CD4-positive, alpha-beta T cell (primary cell): ENCODE measurements around the gene SCAPER. TPM values are rescaled to one million over a fixed set of nuclear protein-coding genes. Genes with fewer than 3 reads are reported as not detected.

Experiments
- ATAC-seq: fragments of 200-7000 bp; cut with Tn5 transposase; one replicate; pipeline ENCODE4 v1.10.0; 2022; ENCODE audit warnings: mild to moderate bottlenecking; ENCODE audit not compliant: poor library complexity
- CTCF ChIA-PET: fragments of 350-600 bp; sonication (Branson Sonifier 250); formaldehyde crosslinking; loops from one replicate; lab custom pipeline; 2021; ENCODE audit warnings: antibody characterized with exemption, inconsistent platforms; lab: Charles Lee
- POLR2A ChIA-PET: fragments of 350-600 bp; sonication (Branson Sonifier 250); formaldehyde crosslinking; loops from one replicate; lab custom pipeline; 2021; ENCODE audit warnings: antibody characterized with exemption, inconsistent platforms; lab: Charles Lee
- DNase-seq, 14 experiments: peaks; one replicate each; pipeline ENCODE4 v3.0.0-alpha.2; 2013 to 2020; ENCODE audit warnings: mixed read lengths in 2 of 14
- H3K27ac ChIP-seq, 2 donors: one replicate each; pipeline versions ENCODE4 v1.5.1 to v1.7.0; 2013; ENCODE audit warnings: low read length in 2 of 2, low read depth in 1 of 2, mild to moderate bottlenecking in 1 of 2
- H3K27me3 ChIP-seq, 2 experiments: 1 replicate in 1 of 2; 2 replicates in 1 of 2; pipeline versions ENCODE4 v1.6.1 to v1.7.0; 2013; ENCODE audit warnings: low read length in 2 of 2, control low read depth in 1 of 2, mild to moderate bottlenecking in 1 of 2, moderate library complexity in 1 of 2; ENCODE audit not compliant: insufficient read depth in 2 of 2, control insufficient read depth in 1 of 2
- H3K36me3 ChIP-seq: one replicate; pipeline ENCODE4 v1.6.1; 2013; ENCODE audit warnings: low read length, control low read depth; ENCODE audit not compliant: insufficient read depth
- H3K4me1 ChIP-seq: one replicate; pipeline ENCODE4 v1.6.1; 2013; ENCODE audit warnings: low read length, control low read depth; ENCODE audit not compliant: insufficient read depth
- H3K4me3 ChIP-seq: one replicate; pipeline ENCODE4 v1.5.1; 2013; ENCODE audit warnings: mild to moderate bottlenecking, low read length, moderate library complexity
- H3K9me3 ChIP-seq, 2 experiments: 1 replicate in 1 of 2; 2 replicates in 1 of 2; pipeline versions ENCODE4 v1.6.1 to v1.7.0; 2013; ENCODE audit warnings: low read length in 2 of 2, mild to moderate bottlenecking in 2 of 2, control low read depth in 1 of 2, moderate library complexity in 1 of 2; ENCODE audit not compliant: control insufficient read depth in 1 of 2, insufficient read depth in 1 of 2
- H3K27ac Mint-ChIP-seq: one replicate; pipeline ENCODE4 v1.8.0; 2020; ENCODE audit warnings: mixed read lengths
- H3K27me3 Mint-ChIP-seq: one replicate; pipeline ENCODE4 v1.8.0; 2021; ENCODE audit warnings: mixed read lengths
- H3K36me3 Mint-ChIP-seq: one replicate; pipeline ENCODE4 v1.8.0; 2021; ENCODE audit warnings: low read depth, mixed read lengths
- H3K4me1 Mint-ChIP-seq: one replicate; pipeline ENCODE4 v1.8.0; 2021; ENCODE audit warnings: low read depth, mixed read lengths
- H3K4me3 Mint-ChIP-seq: one replicate; pipeline ENCODE4 v1.8.0; 2020; ENCODE audit warnings: mild to moderate bottlenecking, mixed read lengths
- H3K9me3 Mint-ChIP-seq: one replicate; pipeline ENCODE4 v1.8.0; 2020; ENCODE audit warnings: mixed read lengths
- CTCF ChIP-seq: fragments of 200-600 bp; IDR thresholded peaks from one replicate; pipeline ENCODE4 v1.8.0; 2022; ENCODE audit warnings: antibody characterized with exemption, mild to moderate bottlenecking
- intact Hi-C, 2 experiments: fragments of 100-400 bp; cut with DNase I in 1 of 2; cut with micrococcal nuclease in 1 of 2; formaldehyde crosslinking; loops; one replicate each; pipeline versions ENCODE4 v1.15.1 to v1.9.0; 2023 to 2025; cut with DNase I, micrococcal nuclease
- total RNA-seq, 174 experiments: library from RNA in 2 of 174; stranded (reverse) in 2 of 174; gene quantifications; one replicate each; pipeline ENCODE4 v1.2.3 and lab custom pipeline; 2021 to 2026

Gene SCAPER
- total RNA-seq, 2 experiments from 2014 or later: 40.3 to 41.2 TPM

- POLR2A ChIA-PET: no interaction called here
- no peaks in the 10 kb centered on the region for H3K9me3 ChIP-seq
- H3K4me1 Mint-ChIP-seq: peaks cover 4% of the 10 kb centered on the region
- peaks cover 53% of the 10 kb centered on the region for H3K36me3 Mint-ChIP-seq
- H3K9me3 Mint-ChIP-seq: no peaks in the 10 kb centered on the region
- ATAC-seq (no peak), DNase-seq (no peak)
- CTCF ChIA-PET: no interaction called here
- no peaks in the 10 kb centered on the region for H3K27me3 Mint-ChIP-seq
- H3K27me3 ChIP-seq: no peaks in the 10 kb centered on the region
- H3K4me3 ChIP-seq: no peak overlapping the region
- TF ChIP-seq CTCF: no peak
- H3K27ac Mint-ChIP-seq: no peak overlapping the region
- no peak overlapping the region for H3K27ac ChIP-seq
- H3K36me3 ChIP-seq: no peaks in the 10 kb centered on the region
- no peak overlapping the region for H3K4me3 Mint-ChIP-seq
- no peaks in the 10 kb centered on the region for H3K4me1 ChIP-seq
- intact Hi-C loops: no loop called here
Measured at GRCh38 chr15:76756381-76756780, 148.8 kb downstream of the SCAPER start.

GRCh38 chr15:76753771-76754170, 151.4 kb downstream of the SCAPER start:
- no peaks in the 10 kb centered on the region for H3K4me1 ChIP-seq
- no peak for DNase-seq
- ChIA-PET CTCF (no interaction called here), POLR2A (no interaction called here)
- H3K9me3 ChIP-seq: no peaks in the 10 kb centered on the region
- Mint-ChIP-seq H3K27ac (no peak overlapping the region), H3K4me1 (peaks cover 4% of the 10 kb centered on the region), H3K9me3 (no peaks in the 10 kb centered on the region), H3K4me3 (no peak overlapping the region), H3K36me3 (peaks cover 53% of the 10 kb centered on the region), H3K27me3 (no peaks in the 10 kb centered on the region)
- ATAC-seq: no peak
- intact Hi-C loops: no loop called here
- H3K4me3 ChIP-seq: no peak overlapping the region
- H3K27ac ChIP-seq: no peak overlapping the region
- TF ChIP-seq CTCF: no peak
- H3K36me3 ChIP-seq: no peaks in the 10 kb centered on the region
- no peaks in the 10 kb centered on the region for H3K27me3 ChIP-seq

GRCh38 chr15:76753131-76753530, 152.0 kb downstream of the SCAPER start:
- H3K27me3 Mint-ChIP-seq: no peaks in the 10 kb centered on the region
- DNase-seq (no peak), ATAC-seq (no peak)
- no peak overlapping the region for H3K4me3 ChIP-seq
- no peak overlapping the region for H3K27ac Mint-ChIP-seq
- intact Hi-C loops: no loop called here
- H3K36me3 Mint-ChIP-seq: peaks cover 59% of the 10 kb centered on the region
- H3K27me3 ChIP-seq: no peaks in the 10 kb centered on the region
- H3K36me3 ChIP-seq: no peaks in the 10 kb centered on the region
- no peaks in the 10 kb centered on the region for H3K4me1 ChIP-seq
- CTCF ChIA-PET: no interaction called here
- H3K9me3 ChIP-seq: no peaks in the 10 kb centered on the region
- H3K4me3 Mint-ChIP-seq: no peak overlapping the region
- no peak overlapping the region for H3K27ac ChIP-seq
- peaks cover 4% of the 10 kb centered on the region for H3K4me1 Mint-ChIP-seq
- POLR2A ChIA-PET: no interaction called here
- no peaks in the 10 kb centered on the region for H3K9me3 Mint-ChIP-seq
- no peak for TF ChIP-seq CTCF
